SK-N-SH (cell line): ENCODE data around the gene SLC25A25. TPM values are rescaled to one million over a fixed set of nuclear protein-coding genes. Genes with fewer than 3 reads are reported as not detected.
"Not testable (repeated sequence)": the region's sequence is repeated elsewhere in the genome, so short reads cannot be mapped to it uniquely, and the experiment has no call there.

Source experiments
- CTCF ChIA-PET: fragments of 300-600, 350-600 bp; formaldehyde crosslinking; extraction: SDS; loops from one replicate; lab custom pipeline; 2021; lab: Yijun Ruan, JAX
- POLR2A ChIA-PET: fragments of 350-600 bp; sonication (Branson Sonifier 250); formaldehyde crosslinking; extraction: SDS; loops from one replicate; lab custom pipeline; 2020; ENCODE audit warnings: antibody characterized with exemption, inconsistent platforms; lab: Yijun Ruan, JAX
- DNase-seq: peaks from one replicate; pipeline ENCODE4 v3.0.0; 2012
- H2AFZ ChIP-seq: fragments of 200-600 bp; sonication (generic); 2 replicates; pipeline ENCODE4 v1.8.1; 2016; ENCODE audit warnings: antibody characterized with exemption, mild to moderate bottlenecking, low read depth
- H3F3A ChIP-seq: fragments of 200-600 bp; sonication (generic); replicated peaks from 2 replicates; pipeline ENCODE3; 2016; ENCODE audit warnings: antibody characterized with exemption, mild to moderate bottlenecking; ENCODE audit not compliant: insufficient read depth
- H3K27ac ChIP-seq, 2 experiments: fragments of 200-500 bp in 1 of 2; fragments of 200-600 bp in 1 of 2; sonication (Bioruptor generic) in 1 of 2; sonication (generic), shearing (Covaris generic) in 1 of 2; 2 replicates each; pipeline versions ENCODE4 v1.5.1 to v1.6.1; 2014 to 2016; ENCODE audit warnings: low read depth in 2 of 2, inconsistent platforms in 1 of 2, low read length in 1 of 2, mild to moderate bottlenecking in 1 of 2, mixed read lengths in 1 of 2
- H3K27me3 ChIP-seq: fragments of 200-600 bp; sonication (generic), shearing (Covaris generic); 2 replicates; pipeline ENCODE4 v1.6.1; 2016; ENCODE audit warnings: mixed run types; ENCODE audit not compliant: insufficient read depth
- H3K36me3 ChIP-seq, 2 experiments: fragments of 200-500 bp in 1 of 2; fragments of 200-600 bp in 1 of 2; sonication (Bioruptor generic) in 1 of 2; sonication (generic) in 1 of 2; replicated peaks in 1 of 2; 2 replicates each; pipeline versions ENCODE3 to v1.5.1; 2014 to 2016; ENCODE audit warnings: low read length in 1 of 2, mild to moderate bottlenecking in 1 of 2; ENCODE audit not compliant: insufficient read depth in 2 of 2, control insufficient read depth in 1 of 2
- H3K4me1 ChIP-seq, 2 experiments: fragments of 200-500 bp in 1 of 2; fragments of 200-600 bp in 1 of 2; sonication (Bioruptor generic) in 1 of 2; sonication (generic), shearing (Covaris generic) in 1 of 2; 2 replicates each; pipeline versions ENCODE4 v1.5.1 to v1.6.1; 2014 to 2016; ENCODE audit warnings: low read depth in 1 of 2, low read length in 1 of 2, mixed run types in 1 of 2; ENCODE audit not compliant: insufficient read depth in 2 of 2, control insufficient read depth in 1 of 2
- H3K4me2 ChIP-seq: fragments of 200-600 bp; sonication (generic), shearing (Covaris generic); 2 replicates; pipeline ENCODE4 v1.6.1; 2017; ENCODE audit warnings: mixed run types
- H3K4me3 ChIP-seq, 2 experiments: fragments of 200-500 bp in 1 of 2; fragments of 200-600 bp in 1 of 2; sonication (Bioruptor generic) in 1 of 2; sonication (generic), shearing (Covaris generic) in 1 of 2; 2 replicates each; pipeline versions ENCODE4 v1.5.1 to v1.8.1; 2014 to 2016; ENCODE audit warnings: low read depth in 2 of 2, inconsistent platforms in 1 of 2, low read length in 1 of 2, mild to moderate bottlenecking in 1 of 2, mixed read lengths in 1 of 2, moderate library complexity in 1 of 2
- H3K79me2 ChIP-seq: fragments of 200-600 bp; sonication (generic); 2 replicates; pipeline ENCODE4 v1.8.1; 2017; ENCODE audit warnings: mild to moderate bottlenecking; ENCODE audit not compliant: insufficient read depth
- H3K9ac ChIP-seq: fragments of 200-600 bp; sonication (generic); 2 replicates; pipeline ENCODE4 v1.6.1; 2017; ENCODE audit warnings: mixed run types
- H3K9me2 ChIP-seq: fragments of 200-600 bp; sonication (generic); 2 replicates; pipeline ENCODE4 v1.6.1; 2017; ENCODE audit warnings: mixed run types
- H3K9me3 ChIP-seq: fragments of 200-600 bp; sonication (generic); 2 replicates; pipeline ENCODE4 v1.6.1; 2017; ENCODE audit warnings: mixed run types, mild to moderate bottlenecking, moderate library complexity
- H4K20me1 ChIP-seq: fragments of 200-600 bp; sonication (generic); 2 replicates; pipeline ENCODE4 v1.6.1; 2017; ENCODE audit warnings: mild to moderate bottlenecking, mixed run types; ENCODE audit not compliant: insufficient read depth
- CTCF ChIP-seq: fragments of 200-600 bp; sonication (generic); IDR thresholded peaks from 2 replicates; pipeline ENCODE4 v1.6.1; 2017; ENCODE audit warnings: antibody characterized with exemption, mild to moderate bottlenecking, moderate library complexity
- EP300 ChIP-seq, 2 experiments: IDR thresholded peaks; 2 replicates each; pipeline versions ENCODE4 v1.4.0 to v1.6.1; 2012; ENCODE audit warnings: borderline replicate concordance in 1 of 2, low read depth in 1 of 2, low read length in 1 of 2
- EZH2phosphoT487 ChIP-seq: fragments of 200-600 bp; sonication (generic); IDR thresholded peaks from 2 replicates; pipeline ENCODE4 v1.6.1; 2017; ENCODE audit warnings: low read depth, mixed run types, mild to moderate bottlenecking, antibody characterized with exemption, moderate library complexity, borderline replicate concordance
- FOSL2 ChIP-seq: IDR thresholded peaks from 2 replicates; pipeline ENCODE4 v1.4.0; 2012; ENCODE audit warnings: low read depth, mild to moderate bottlenecking, moderate library complexity, borderline replicate concordance
- FOXJ3 ChIP-seq: sonication (generic); formaldehyde crosslinking; IDR thresholded peaks from 2 replicates; pipeline ENCODE4 v1.5.1; 2020; ENCODE audit warnings: mild to moderate bottlenecking, missing genetic modification reagents
- GABPA ChIP-seq: IDR thresholded peaks from 2 replicates; pipeline ENCODE4 v1.4.0; 2012; ENCODE audit warnings: low read depth, mild to moderate bottlenecking
- MAX ChIP-seq: IDR thresholded peaks from 2 replicates; pipeline ENCODE4 v1.4.0; 2012; ENCODE audit warnings: low read depth
- NFIC ChIP-seq: IDR thresholded peaks from 2 replicates; pipeline ENCODE4 v1.4.0; 2012; ENCODE audit warnings: borderline replicate concordance
- NRF1 ChIP-seq: IDR thresholded peaks from 2 replicates; pipeline ENCODE4 v1.6.1; 2012; ENCODE audit warnings: low read depth, mild to moderate bottlenecking, low read length
- PBX3 ChIP-seq: IDR thresholded peaks from 2 replicates; pipeline ENCODE4; 2012
- POLR2AphosphoS5 ChIP-seq: IDR thresholded peaks from 2 replicates; pipeline ENCODE4 v1.6.1; 2012; ENCODE audit warnings: low read depth, low read length
- RAD21 ChIP-seq: IDR thresholded peaks from 2 replicates; pipeline ENCODE4 v1.6.1; 2012; ENCODE audit warnings: mild to moderate bottlenecking, low read length
- RCOR1 ChIP-seq: fragments of 150-350 bp; IDR thresholded peaks from 2 replicates; pipeline ENCODE4 v1.6.1; 2017; ENCODE audit warnings: antibody characterized with exemption, low read length
- TCF12 ChIP-seq: IDR thresholded peaks from 2 replicates; pipeline ENCODE4 v1.4.0; 2012
- ZBTB33 ChIP-seq: IDR thresholded peaks from 2 replicates; pipeline ENCODE4 v1.4.0; 2012; ENCODE audit warnings: low read depth, borderline replicate concordance
- WGBS: methylation state at CpG from one replicate; pipeline ENCODE4 v1.1.6; 2017; ENCODE audit warnings: low lambda C conversion rate; 5-methylcytosine and 5-hydroxymethylcytosine counted together
- polyA plus RNA-seq, 3 experiments: library from polyadenylated mRNA; depleted of rRNA; stranded (reverse); fragments of >200 nt; gene quantifications; 2 replicates each; pipeline ENCODE4 v1.2.3, GENCODE V29; 2012

The SLC25A25 gene
- polyA plus RNA-seq, 1 of the 3 experiments (the other 2 are of a cell fraction), result 12.1 TPM

GRCh38 chr9:128068386-128069205 is 564 bp downstream of the SLC25A25 start:
- H3F3A ChIP-seq, result peaks cover 19% of the 10 kb centered on the region
- H3K9me3 ChIP-seq, result no peaks in the 10 kb centered on the region
- no peaks in the 10 kb centered on the region for H4K20me1 ChIP-seq
- peaks cover 28 to 30% of the 10 kb centered on the region in 2 experiments for H3K4me1 ChIP-seq
- peak overlapping the region; percentile 64 to 66 for H3K27ac ChIP-seq
- no peaks in the 10 kb centered on the region for H3K27me3 ChIP-seq
- H3K4me3 ChIP-seq, result peak overlapping the region; percentile 71 to 84
- peak overlapping the region; percentile 45; the same call in 1 of the 2 replicates for H2AFZ ChIP-seq
- ChIA-PET POLR2A (interaction anchor here (1.0 to 2.4 kb wide), 3 partner anchors 9 to 36 kb away, joined by 4 to 10 read pairs (median 6); no protein-coding TSS in a partner anchor), CTCF (interaction anchor here (1.1 to 4.7 kb wide), 5 partner anchors 25 to 333 kb away, joined by 3 to 18 read pairs (median 6); partner anchors contain the start of gene TOR2A)
- peak; percentile 43 for DNase-seq
- H3K36me3 ChIP-seq, result no peaks in the 10 kb centered on the region
- peaks cover 81% of the 10 kb centered on the region for H3K79me2 ChIP-seq
- TF ChIP-seq NRF1 (no peak), FOSL2 (no peak), MAX (0 out of 2 replicates have a peak, but pooled peaks have one; percentile 7), FOXJ3 (CRISPR knock-in tag) (no peak), NFIC (no peak)
- peak overlapping the region; percentile 80 for H3K9ac ChIP-seq
- 2% methylated on average over 17 of the region's 50 CpGs for WGBS
- peak overlapping the region; percentile 79 for H3K4me2 ChIP-seq
- no peaks in the 10 kb centered on the region for H3K9me2 ChIP-seq

- no peak overlapping the region for H2AFZ ChIP-seq
- H3K9me3 ChIP-seq, result no peaks in the 10 kb centered on the region
- no peaks in the 10 kb centered on the region for H4K20me1 ChIP-seq
- H3K4me3 ChIP-seq, result no peak overlapping the region
- ChIA-PET POLR2A (interaction anchor here (0.6 kb wide), 1 partner anchor 21 kb away, joined by 5 read pairs; no protein-coding TSS in a partner anchor), CTCF (interaction anchor here (0.9 to 2.9 kb wide), 2 partner anchors 24 to 128 kb away, joined by 4 to 14 read pairs; no protein-coding TSS in a partner anchor)
- H3K79me2 ChIP-seq, result peaks cover 87% of the 10 kb centered on the region
- peaks cover 24% of the 10 kb centered on the region for H3F3A ChIP-seq
- 83% methylated on average over 7 of the region's 7 CpGs for WGBS
- DNase-seq, result no peak
- H3K36me3 ChIP-seq, result no peaks in the 10 kb centered on the region
- no peaks in the 10 kb centered on the region for H3K27me3 ChIP-seq
- no peak overlapping the region for H3K9ac ChIP-seq
- H3K9me2 ChIP-seq, result no peaks in the 10 kb centered on the region
- peaks cover 25 to 30% of the 10 kb centered on the region in 2 experiments for H3K4me1 ChIP-seq
- H3K27ac ChIP-seq, result no peak overlapping the region
- no peak overlapping the region for H3K4me2 ChIP-seq
- TF ChIP-seq EP300 (IDR thresholded peaks at IDR 0.05; ENCODE audit: borderline replicate concordance in 1 of 2, low read depth in 1 of 2, low read length in 1 of 2) (no peak), PBX3 (no peak), ZBTB33 (no peak), NFIC (no peak), EZH2phosphoT487 (no peak), CTCF (no peak), POLR2AphosphoS5 (no peak), NRF1 (no peak), RCOR1 (no peak), RAD21 (no peak), GABPA (no peak), TCF12 (no peak)
Measured at GRCh38 chr9:128070874-128071273, 2.8 kb downstream of the SLC25A25 start.

- H3K4me3 ChIP-seq, H3K9me2 ChIP-seq, H2AFZ ChIP-seq, H4K20me1 ChIP-seq, H3K36me3 ChIP-seq, H3K9ac ChIP-seq, H3K27me3 ChIP-seq, DNase-seq, H3K9me3 ChIP-seq: not testable (repeated sequence)
- ChIA-PET POLR2A (interaction anchor here (0.6 to 1.3 kb wide), 2 partner anchors 20 to 22 kb away, joined by 4 to 5 read pairs; no protein-coding TSS in a partner anchor), CTCF (interaction anchor here (0.7 to 5.0 kb wide), 5 partner anchors 12 to 128 kb away, joined by 3 to 23 read pairs (median 8); no protein-coding TSS in a partner anchor)
- WGBS, result 99% methylated on average over 12 of the region's 12 CpGs
- peak overlapping the region in 1 of 2 experiments; percentile 84; a peak in 2 of 4 replicates for H3K27ac ChIP-seq
- peaks cover 24% of the 10 kb centered on the region for H3F3A ChIP-seq
- H3K79me2 ChIP-seq, result peaks cover 87% of the 10 kb centered on the region
- H3K4me1 ChIP-seq, result peaks cover 19 to 24% of the 10 kb centered on the region in 2 experiments
- peak overlapping the region; percentile 64 for H3K4me2 ChIP-seq
Measured at GRCh38 chr9:128071475-128071874, 3.4 kb downstream of the SLC25A25 start.
